IgD-negative memory B cell (primary cell): Measurements from ENCODE around the gene ATP9B. TPM values are rescaled to one million over a fixed set of nuclear protein-coding genes. Genes with fewer than 3 reads are reported as not detected.
"Not testable (repeated sequence)": the region's sequence is repeated elsewhere in the genome, so short reads cannot be mapped to it uniquely, and the experiment has no call there.

Source experiments
- H3K27ac Mint-ChIP-seq, 3 donors: one replicate each; pipeline ENCODE4 v1.8.0; 2020 to 2022; ENCODE audit warnings: mild to moderate bottlenecking in 3 of 3, mixed read lengths in 3 of 3, moderate library complexity in 1 of 3
- H3K27me3 Mint-ChIP-seq: one replicate; pipeline ENCODE4 v1.8.0; 2021; ENCODE audit warnings: mixed read lengths
- H3K36me3 Mint-ChIP-seq: one replicate; pipeline ENCODE4 v1.8.0; 2020; ENCODE audit warnings: mild to moderate bottlenecking, mixed read lengths
- H3K4me1 Mint-ChIP-seq, 3 donors: one replicate each; pipeline ENCODE4 v1.8.0; 2020 to 2022; ENCODE audit warnings: mixed read lengths in 3 of 3, mild to moderate bottlenecking in 1 of 3
- H3K4me3 Mint-ChIP-seq, 4 donors: one replicate each; pipeline ENCODE4 v1.8.0; 2020 to 2022; ENCODE audit warnings: mild to moderate bottlenecking in 4 of 4, mixed read lengths in 4 of 4, moderate library complexity in 3 of 4
- H3K9me3 Mint-ChIP-seq, 3 donors: one replicate each; pipeline ENCODE4 v1.8.0; 2020 to 2021; ENCODE audit warnings: mixed read lengths in 3 of 3, mild to moderate bottlenecking in 1 of 3
- polyA plus RNA-seq: library from polyadenylated mRNA; unstranded; fragments of 300-500 nt; fragmentation: Illumina TruSeq; gene quantifications from one replicate; pipeline ENCODE4 v1.2.3, GENCODE V29; 2021

ATP9B gene
- polyA plus RNA-seq, 1 donor from 2014 or later, result 17.6 TPM

DNA sequence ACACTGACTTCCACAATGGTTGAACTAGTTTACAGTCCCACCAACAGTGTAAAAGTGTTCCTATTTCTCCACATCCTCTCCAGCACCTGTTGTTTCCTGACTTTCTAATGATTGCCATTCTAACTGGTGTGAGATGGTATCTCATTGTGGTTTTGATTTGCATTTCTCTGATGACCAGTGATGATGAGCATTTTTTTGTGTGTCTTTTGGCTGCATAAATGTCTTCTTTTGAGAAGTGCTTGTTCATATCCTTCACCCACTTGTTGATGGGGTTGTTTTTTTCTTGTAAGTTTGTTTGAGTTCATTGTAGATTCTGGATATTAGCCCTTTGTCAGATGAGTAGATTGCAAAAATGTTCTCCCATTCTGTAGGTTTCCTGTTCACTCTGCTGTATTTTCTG is 202.6 kb downstream of the ATP9B start:
- Mint-ChIP-seq H3K36me3 (peaks cover 23% of the 10 kb centered on the region), H3K27ac (peak overlapping the region in 1 of 3 donors; percentile 60), H3K4me1 (peaks cover 2 to 10% (median 6%) of the 10 kb centered on the region in 3 donors)

GRCh38 chr18:79272916-79273315 is 203.7 kb downstream of the ATP9B start:
- peaks cover 0 to 11% (median 1%) of the 10 kb centered on the region in 3 donors for H3K9me3 Mint-ChIP-seq
- peak overlapping the region in 1 of 3 donors; percentile 46 for H3K27ac Mint-ChIP-seq
- H3K4me1 Mint-ChIP-seq, result peaks cover 2 to 10% (median 6%) of the 10 kb centered on the region in 3 donors
- peaks cover 25% of the 10 kb centered on the region for H3K36me3 Mint-ChIP-seq
- H3K4me3 Mint-ChIP-seq, result peak overlapping the region in 1 of 4 donors; percentile 5
- no peaks in the 10 kb centered on the region for H3K27me3 Mint-ChIP-seq

More for the DNA sequence above, 202.6 kb downstream of the ATP9B start:
- peaks cover 0 to 11% (median 0%) of the 10 kb centered on the region in 3 donors for H3K9me3 Mint-ChIP-seq
- not testable (repeated sequence) for H3K4me3 Mint-ChIP-seq, H3K27me3 Mint-ChIP-seq

DNA sequence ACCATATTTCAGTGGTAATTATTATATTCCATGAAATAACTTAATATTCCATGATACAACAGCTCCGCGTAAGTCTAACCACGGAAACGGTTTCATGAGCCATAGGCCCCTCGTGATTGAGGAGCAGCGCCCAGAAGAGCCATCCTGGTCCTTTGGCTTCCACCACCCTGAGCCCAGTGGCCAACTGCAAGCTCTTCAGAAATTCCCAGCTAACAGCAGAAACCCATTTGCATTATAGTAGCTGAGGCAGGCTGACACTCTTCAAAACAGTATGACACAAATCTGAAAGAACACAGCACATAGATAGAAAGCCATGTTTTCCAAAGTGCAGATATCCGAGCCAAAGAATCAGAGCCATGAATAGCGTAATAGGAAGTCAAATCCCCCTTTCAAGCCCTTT is 205.6 kb downstream of the ATP9B start:
- peaks cover 27% of the 10 kb centered on the region for H3K36me3 Mint-ChIP-seq
- peak overlapping the region in 1 of 4 donors; percentile 49 for H3K4me3 Mint-ChIP-seq

DNA sequence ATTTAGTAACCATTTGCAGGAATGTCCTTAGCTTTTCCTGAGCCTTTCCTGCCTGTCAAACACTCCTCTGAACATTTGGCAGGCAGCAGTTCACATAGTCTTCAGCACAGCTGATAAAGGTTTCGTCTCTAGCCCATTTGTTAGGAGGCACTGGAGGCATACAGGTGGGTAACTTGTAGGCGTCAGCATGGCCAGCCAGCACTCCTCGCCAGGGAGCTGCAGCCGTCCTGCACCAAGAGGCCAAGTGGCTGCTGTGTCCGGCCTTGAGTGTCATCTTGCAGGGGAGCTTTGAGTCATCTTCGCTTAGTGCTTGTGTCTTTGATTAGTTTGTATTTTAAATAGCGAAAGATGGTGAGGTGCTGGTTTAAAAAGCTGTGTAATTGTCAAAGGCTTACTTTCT is 206.3 kb downstream of the ATP9B start:
- Mint-ChIP-seq H3K4me1 (peaks cover 2 to 10% (median 6%) of the 10 kb centered on the region in 3 donors), H3K4me3 (peak overlapping the region in 1 of 4 donors; percentile 45), H3K36me3 (peaks cover 22% of the 10 kb centered on the region), H3K9me3 (peaks cover 0 to 1% (median 0%) of the 10 kb centered on the region in 3 donors), H3K27me3 (no peaks in the 10 kb centered on the region), H3K27ac (peak overlapping the region in 2 of 3 donors; percentile 59 to 83)

More for the DNA sequence above, 205.6 kb downstream of the ATP9B start:
- Mint-ChIP-seq H3K9me3 (peaks cover 0 to 1% (median 0%) of the 10 kb centered on the region in 3 donors), H3K27ac (no peak overlapping the region), H3K27me3 (no peaks in the 10 kb centered on the region), H3K4me1 (peaks cover 2 to 10% (median 6%) of the 10 kb centered on the region in 3 donors)

DNA sequence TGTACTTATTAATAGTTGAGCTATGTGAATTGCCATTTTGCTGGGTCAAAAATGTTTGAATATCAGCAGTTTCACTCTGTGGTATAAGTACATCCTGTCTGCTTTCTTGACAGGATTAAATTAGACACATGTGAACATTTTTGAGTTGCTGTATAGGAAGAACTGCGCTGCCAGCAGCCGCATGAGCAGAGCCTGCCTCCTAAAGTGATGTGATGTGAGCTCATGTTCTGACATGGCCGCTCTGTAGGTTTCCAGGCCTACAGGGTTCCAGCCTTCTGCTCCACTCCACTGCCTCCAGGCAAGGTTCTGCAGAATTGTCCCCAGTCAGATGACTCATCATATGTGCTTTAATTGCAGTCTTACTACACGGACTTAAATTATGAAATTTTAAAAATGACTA is 206.8 kb downstream of the ATP9B start:
- peaks cover 20% of the 10 kb centered on the region for H3K36me3 Mint-ChIP-seq
- peaks cover 2 to 10% (median 6%) of the 10 kb centered on the region in 3 donors for H3K4me1 Mint-ChIP-seq

GRCh38 chr18:79278896-79279295 is 209.7 kb downstream of the ATP9B start:
- Mint-ChIP-seq H3K4me1 (peaks cover 2 to 10% (median 6%) of the 10 kb centered on the region in 3 donors), H3K36me3 (peaks cover 26% of the 10 kb centered on the region), H3K27ac (no peak overlapping the region), H3K4me3 (no peak overlapping the region), H3K9me3 (peaks cover 0 to 1% (median 0%) of the 10 kb centered on the region in 3 donors), H3K27me3 (no peaks in the 10 kb centered on the region)

More for the DNA sequence above, 206.8 kb downstream of the ATP9B start:
- Mint-ChIP-seq H3K9me3 (peaks cover 0 to 1% (median 0%) of the 10 kb centered on the region in 3 donors), H3K27ac (peak overlapping the region in 1 of 3 donors; percentile 83), H3K27me3 (no peaks in the 10 kb centered on the region), H3K4me3 (no peak overlapping the region)

DNA sequence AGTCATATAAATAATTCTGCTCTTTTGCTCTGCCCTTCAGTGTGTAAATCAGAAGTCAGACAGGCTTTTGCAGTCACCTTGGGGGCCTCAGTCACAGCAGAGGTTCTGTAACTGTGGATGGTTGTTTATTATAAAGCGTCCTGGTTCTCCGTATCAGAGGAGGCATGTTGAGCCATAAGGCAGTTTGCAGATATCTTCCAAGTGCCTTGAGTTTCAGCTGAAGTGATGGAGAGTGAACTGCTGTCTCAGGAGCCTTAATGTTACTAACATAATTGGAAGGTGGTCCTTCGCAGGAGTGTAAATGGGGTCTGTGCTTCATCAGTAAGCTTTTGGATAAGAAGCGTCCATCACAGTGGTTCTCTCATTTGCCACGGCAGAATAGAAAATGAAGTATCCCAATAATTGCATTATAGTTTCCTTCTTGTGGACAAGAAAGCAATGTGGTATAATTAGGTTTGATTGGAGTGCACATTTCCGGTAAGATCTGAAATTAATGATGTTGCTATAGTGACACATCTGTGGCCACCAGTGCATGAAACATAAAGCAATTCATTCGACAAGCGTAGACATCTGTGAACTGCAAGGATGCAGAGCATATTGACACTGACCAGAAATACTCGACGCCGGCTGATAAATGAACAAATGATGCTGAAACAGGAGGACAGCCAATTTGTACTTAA is 214.1 kb downstream of the ATP9B start:
- H3K27me3 Mint-ChIP-seq, result no peaks in the 10 kb centered on the region
- peaks cover 0 to 1% (median 0%) of the 10 kb centered on the region in 3 donors for H3K9me3 Mint-ChIP-seq
- peak overlapping the region in 1 of 4 donors; percentile 24 for H3K4me3 Mint-ChIP-seq
- H3K36me3 Mint-ChIP-seq, result peaks cover 22% of the 10 kb centered on the region
- H3K27ac Mint-ChIP-seq, result peak overlapping the region in 1 of 3 donors; percentile 22
- peaks cover 0 to 2% (median 0%) of the 10 kb centered on the region in 3 donors for H3K4me1 Mint-ChIP-seq

DNA sequence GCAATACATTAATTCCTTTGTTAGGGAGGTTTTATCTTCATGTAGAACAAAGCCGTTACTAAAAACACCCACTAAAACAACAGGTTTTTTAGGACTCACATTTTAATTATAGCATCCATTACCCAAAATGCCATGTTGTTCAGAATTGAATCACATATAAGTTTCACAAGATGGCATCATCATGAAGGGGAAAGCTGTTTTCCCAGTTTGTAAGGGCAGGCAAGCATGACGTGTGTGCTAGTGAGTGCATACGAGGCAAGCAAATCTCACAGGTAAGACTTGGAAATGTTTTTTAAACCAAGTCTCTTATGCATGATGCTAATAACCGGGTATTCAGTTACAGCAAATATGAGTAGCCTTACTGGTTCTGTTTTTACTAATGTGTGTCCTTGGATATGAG is 214.7 kb downstream of the ATP9B start:
- Mint-ChIP-seq H3K27ac (no peak overlapping the region), H3K27me3 (no peaks in the 10 kb centered on the region), H3K36me3 (peaks cover 17% of the 10 kb centered on the region), H3K4me1 (peaks cover 0 to 2% (median 0%) of the 10 kb centered on the region in 3 donors), H3K9me3 (peaks cover 0 to 1% (median 0%) of the 10 kb centered on the region in 3 donors), H3K4me3 (no peak overlapping the region)

DNA sequence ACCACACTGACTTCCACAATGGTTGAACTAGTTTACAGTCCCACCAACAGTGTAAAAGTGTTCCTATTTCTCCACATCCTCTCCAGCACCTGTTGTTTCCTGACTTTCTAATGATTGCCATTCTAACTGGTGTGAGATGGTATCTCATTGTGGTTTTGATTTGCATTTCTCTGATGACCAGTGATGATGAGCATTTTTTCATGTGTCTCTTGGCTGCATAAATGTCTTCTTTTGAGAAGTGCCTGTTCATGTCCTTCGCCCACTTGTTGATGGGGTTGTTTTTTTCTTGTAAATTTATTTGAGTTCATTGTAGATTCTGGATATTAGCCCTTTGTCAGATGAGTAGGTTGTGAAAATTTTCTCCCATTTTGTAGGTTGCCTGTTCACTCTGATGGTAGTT is 216.0 kb downstream of the ATP9B start:
- not testable (repeated sequence) for H3K9me3 Mint-ChIP-seq, H3K27me3 Mint-ChIP-seq, H3K4me3 Mint-ChIP-seq, H3K4me1 Mint-ChIP-seq, H3K27ac Mint-ChIP-seq
- peaks cover 14% of the 10 kb centered on the region for H3K36me3 Mint-ChIP-seq

DNA sequence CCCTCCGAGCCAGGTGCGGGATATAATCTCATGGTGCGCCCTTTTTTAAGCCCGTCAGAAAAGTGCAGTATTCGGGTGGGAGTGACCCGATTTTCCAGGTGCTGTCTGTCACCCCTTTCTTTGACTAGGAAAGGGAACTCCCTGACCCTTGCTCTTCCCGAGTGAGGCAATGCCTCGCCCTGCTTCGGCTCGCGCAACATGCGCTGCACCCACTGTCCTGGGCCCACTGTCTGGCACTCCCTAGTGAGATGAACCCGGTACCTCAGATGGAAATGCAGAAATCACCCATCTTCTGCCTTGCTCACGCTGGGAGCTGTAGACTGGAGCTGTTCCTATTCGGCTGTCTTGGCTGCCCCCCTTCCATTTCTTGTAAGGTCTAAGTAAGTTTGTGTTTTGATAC is 221.2 kb downstream of the ATP9B start:
- not testable (repeated sequence) for H3K4me1 Mint-ChIP-seq, H3K9me3 Mint-ChIP-seq, H3K36me3 Mint-ChIP-seq, H3K4me3 Mint-ChIP-seq, H3K27me3 Mint-ChIP-seq, H3K27ac Mint-ChIP-seq

GRCh38 chr18:79290876-79291275 is 221.7 kb downstream of the ATP9B start:
- Mint-ChIP-seq H3K27ac (no peak overlapping the region), H3K9me3 (no peaks in the 10 kb centered on the region), H3K36me3 (peaks cover 4% of the 10 kb centered on the region), H3K4me1 (no peaks in the 10 kb centered on the region), H3K27me3 (no peaks in the 10 kb centered on the region), H3K4me3 (no peak overlapping the region)

DNA sequence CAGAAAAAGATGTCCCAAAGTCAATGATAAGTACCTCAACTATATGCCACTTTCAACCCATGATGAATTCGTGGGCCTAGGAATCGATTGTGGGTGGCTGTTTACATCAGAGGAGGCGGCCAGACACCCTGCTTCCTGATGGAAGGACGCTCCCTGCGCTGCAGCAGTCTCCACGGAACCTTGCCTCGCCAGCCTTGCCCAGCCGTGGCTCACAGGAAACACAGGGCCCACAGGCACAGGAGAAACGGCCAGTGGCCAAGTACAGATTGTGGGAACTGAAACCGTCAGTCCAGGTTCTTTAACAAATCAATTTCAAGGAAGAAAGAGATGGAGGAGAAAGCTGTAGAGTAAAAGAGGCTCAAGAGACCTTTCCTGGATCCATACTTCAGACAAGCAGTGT is 225.0 kb downstream of the ATP9B start:
- H3K27ac Mint-ChIP-seq, result no peak overlapping the region
- no peaks in the 10 kb centered on the region for H3K4me1 Mint-ChIP-seq
- peaks cover 6% of the 10 kb centered on the region for H3K36me3 Mint-ChIP-seq
- H3K9me3 Mint-ChIP-seq, result no peaks in the 10 kb centered on the region
- no peaks in the 10 kb centered on the region for H3K27me3 Mint-ChIP-seq
- no peak overlapping the region for H3K4me3 Mint-ChIP-seq

DNA sequence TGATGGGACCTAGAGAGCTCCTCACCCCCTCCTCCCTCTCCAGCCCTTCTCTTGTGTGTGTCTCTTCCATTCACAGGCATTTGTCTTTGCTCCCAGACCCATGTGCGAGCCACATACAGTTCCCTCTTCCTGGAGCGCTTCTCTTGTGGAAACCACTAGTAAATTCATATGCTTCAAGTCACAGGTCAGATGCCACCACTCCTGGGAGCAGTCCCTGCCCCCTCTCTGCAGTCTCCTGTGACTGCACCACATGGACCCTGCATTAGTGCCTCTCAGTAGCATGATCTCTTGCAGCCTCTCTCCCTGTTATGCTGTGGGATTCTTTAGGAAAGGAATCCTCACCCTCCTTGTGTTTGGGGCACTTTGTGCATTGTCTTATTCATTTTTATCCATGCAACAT is 230.1 kb downstream of the ATP9B start:
- H3K36me3 Mint-ChIP-seq, result peaks cover 7% of the 10 kb centered on the region
- no peak overlapping the region for H3K27ac Mint-ChIP-seq

DNA sequence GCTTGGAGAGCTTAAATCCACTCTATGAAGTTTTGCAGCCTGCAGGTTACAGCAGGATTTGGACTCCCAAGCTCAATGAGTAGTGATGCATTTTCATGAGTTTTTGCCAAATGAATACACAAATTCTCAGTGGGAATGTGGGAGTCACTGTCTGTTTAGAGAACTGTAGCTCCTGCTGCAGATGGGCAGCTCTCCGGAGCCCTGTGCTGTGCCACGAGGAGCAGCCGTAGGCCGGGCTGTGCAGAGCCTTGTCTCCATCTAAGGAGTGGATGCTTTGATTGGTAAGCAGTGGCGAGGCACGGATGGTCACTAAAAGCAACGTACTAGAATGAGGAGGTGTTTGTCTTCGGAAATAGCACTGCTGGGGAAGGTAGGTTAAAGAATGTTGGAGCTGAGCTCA is 230.5 kb downstream of the ATP9B start:
- H3K4me3 Mint-ChIP-seq, result no peak overlapping the region
- no peak overlapping the region for H3K27ac Mint-ChIP-seq
- H3K4me1 Mint-ChIP-seq, result peaks cover 0 to 1% (median 0%) of the 10 kb centered on the region in 3 donors
- no peaks in the 10 kb centered on the region for H3K27me3 Mint-ChIP-seq
- no peaks in the 10 kb centered on the region for H3K9me3 Mint-ChIP-seq
- H3K36me3 Mint-ChIP-seq, result peaks cover 7% of the 10 kb centered on the region

More for the DNA sequence above, 230.1 kb downstream of the ATP9B start:
- Mint-ChIP-seq H3K4me1 (peaks cover 0 to 1% (median 0%) of the 10 kb centered on the region in 3 donors), H3K4me3 (no peak overlapping the region), H3K9me3 (no peaks in the 10 kb centered on the region), H3K27me3 (no peaks in the 10 kb centered on the region)

DNA sequence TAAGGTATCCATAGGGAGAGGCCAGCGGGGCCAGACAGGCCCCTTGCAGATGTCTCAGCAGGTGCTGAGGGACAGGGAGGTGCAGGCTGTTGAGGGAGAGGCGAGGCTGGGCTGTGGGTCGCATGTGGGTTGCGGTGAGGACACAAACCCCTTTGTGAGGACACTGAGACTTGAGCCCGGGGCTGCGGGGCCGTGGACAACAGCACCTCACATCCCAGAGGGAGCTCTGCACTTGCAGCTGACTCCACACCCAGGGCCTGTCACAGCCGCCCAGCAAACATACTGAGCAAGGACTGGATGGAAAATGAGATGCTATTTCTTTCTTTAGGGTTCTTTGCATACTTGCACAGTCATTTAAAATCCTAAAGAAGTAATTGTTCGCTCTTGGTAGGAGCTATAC is 231.2 kb downstream of the ATP9B start:
- H3K9me3 Mint-ChIP-seq, result no peaks in the 10 kb centered on the region
- H3K27ac Mint-ChIP-seq, result no peak overlapping the region
- H3K36me3 Mint-ChIP-seq, result peaks cover 7% of the 10 kb centered on the region
- no peaks in the 10 kb centered on the region for H3K27me3 Mint-ChIP-seq
- H3K4me1 Mint-ChIP-seq, result peaks cover 0 to 1% (median 0%) of the 10 kb centered on the region in 3 donors
- H3K4me3 Mint-ChIP-seq, result no peak overlapping the region

DNA sequence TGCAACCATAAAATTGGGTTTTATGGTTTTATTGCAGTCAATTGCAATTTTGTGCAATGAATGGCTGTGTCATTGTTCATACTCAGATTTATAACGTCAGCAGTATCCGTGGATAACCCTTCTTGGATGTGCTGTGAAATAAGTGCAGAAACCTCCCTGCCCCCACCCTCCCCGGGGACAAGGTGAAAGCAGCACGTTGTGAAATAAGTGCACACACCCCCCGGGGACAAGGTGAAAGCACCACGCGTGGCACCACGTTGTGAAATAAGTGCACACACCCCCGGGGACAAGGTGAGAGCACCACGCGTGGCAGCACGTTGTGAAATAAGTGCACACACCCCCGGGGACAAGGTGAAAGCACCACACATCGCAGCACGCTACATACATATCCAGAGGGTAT is 232.9 kb downstream of the ATP9B start:
- no peaks in the 10 kb centered on the region for H3K9me3 Mint-ChIP-seq
- peaks cover 7% of the 10 kb centered on the region for H3K36me3 Mint-ChIP-seq
- no peak overlapping the region for H3K4me3 Mint-ChIP-seq
- no peak overlapping the region for H3K27ac Mint-ChIP-seq
- H3K27me3 Mint-ChIP-seq, result no peaks in the 10 kb centered on the region
- peaks cover 0 to 1% (median 0%) of the 10 kb centered on the region in 3 donors for H3K4me1 Mint-ChIP-seq
